T-helper 17 cell (primary cell): ENCODE data around the gene ATP11A. TPM values are rescaled to one million over a fixed set of nuclear protein-coding genes. Genes with fewer than 3 reads are reported as not detected.

Source experiments
- total RNA-seq, 4 donors: library from RNA in 2 of 4; stranded (reverse) in 2 of 4; gene quantifications; one replicate each; pipeline ENCODE4 v1.2.3 and lab custom pipeline; 2022 to 2026

The ATP11A gene
- total RNA-seq, 2 donors from 2014 or later, result 56.8 to 79.5 TPM

Other genes starting within 250 kb of the ATP11A start
- gene TUBGCP3, start 101.9 kb upstream of the ATP11A start, total RNA-seq, result 10 to 100 TPM; 34.5 to 35.3 TPM